ENCODE measurements around the gene CYBC1.
A peak's percentile ranks its signal among the peaks of the same experiment; 100 is the strongest.

The CYBC1 gene

GRCh38 chr17:82450357-82451106 lies at the start of gene CYBC1:
Gene CYBC1 (minus strand): TSS chr17:82450752. CDS start chr17:82449254, 1,498 bp downstream.
- DNase-seq (ENCODE audit: low spot score): peak; percentile 89

GRCh38 chr17:82497483-82498405 lies 47.2 kb upstream of the CYBC1 start:
- DNase-seq (ENCODE audit: low spot score): no peak

- DNase-seq (ENCODE audit: low spot score): peak; percentile 98
Measured at GRCh38 chr17:82496529-82497434, 46.2 kb upstream of the CYBC1 start.

GRCh38 chr17:82495844-82496528 lies 45.4 kb upstream of the CYBC1 start:
- no peak for DNase-seq (ENCODE audit: low spot score)

- DNase-seq (ENCODE audit: low spot score): peak; percentile 96
Measured at GRCh38 chr17:82494236-82495055, 43.9 kb upstream of the CYBC1 start.

- no peak for DNase-seq (ENCODE audit: low spot score)
Measured at GRCh38 chr17:82493226-82493781, 42.8 kb upstream of the CYBC1 start.

GRCh38 chr17:82492643-82493225 lies 42.2 kb upstream of the CYBC1 start:
- peak; percentile 73 for DNase-seq (ENCODE audit: low spot score)

GRCh38 chr17:82491533-82491932 lies 41.0 kb upstream of the CYBC1 start:
- DNase-seq (ENCODE audit: low spot score): no peak

GRCh38 chr17:82491196-82491530 lies 40.6 kb upstream of the CYBC1 start:
- no peak for DNase-seq (ENCODE audit: low spot score)

GRCh38 chr17:82490512-82491195 lies 40.1 kb upstream of the CYBC1 start:
- no peak for DNase-seq (ENCODE audit: low spot score)

GRCh38 chr17:82489851-82490511 lies 39.4 kb upstream of the CYBC1 start:
- DNase-seq (ENCODE audit: low spot score): no peak

- DNase-seq (ENCODE audit: low spot score): no peak
Measured at GRCh38 chr17:82489117-82489516, 38.6 kb upstream of the CYBC1 start.

- DNase-seq (ENCODE audit: low spot score): no peak
Measured at GRCh38 chr17:82487910-82488309, 37.4 kb upstream of the CYBC1 start.

GRCh38 chr17:82486231-82487094 lies 35.9 kb upstream of the CYBC1 start:
- no peak for DNase-seq (ENCODE audit: low spot score)

- DNase-seq (ENCODE audit: low spot score): no peak
Measured at GRCh38 chr17:82483836-82484235, 33.3 kb upstream of the CYBC1 start.

GRCh38 chr17:82483204-82483660 lies 32.7 kb upstream of the CYBC1 start:
- no peak for DNase-seq (ENCODE audit: low spot score)

GRCh38 chr17:82480318-82480717 lies 29.8 kb upstream of the CYBC1 start:
- DNase-seq (ENCODE audit: low spot score): no peak

- DNase-seq (ENCODE audit: low spot score): no peak
Measured at GRCh38 chr17:82479602-82480001, 29.1 kb upstream of the CYBC1 start.

All from hepatic stellate cell (primary cell).